Measurements from ENCODE around the gene HOXB5.

HOXB5 gene

GRCh38 chr17:48571826-48572417 is 21.7 kb downstream of the HOXB5 start:
- Histone ChIP-seq H3K79me2 (ENCODE audit: insufficient read depth, low read length) (no peaks in the 10 kb centered on the region), H2AFZ (ENCODE audit: low read length) (no peak overlapping the region), H3K9me2 (ENCODE audit: low read depth, low read length) (no peaks in the 10 kb centered on the region), H3K9ac (ENCODE audit: low read length) (no peak overlapping the region), H3K4me3 (ENCODE audit: low read depth, low read length, poor library complexity, severe bottlenecking) (no peak overlapping the region), H3K4me2 (ENCODE audit: low read length) (no peak overlapping the region), H3K27ac (ENCODE audit: low read depth, low read length, poor library complexity, severe bottlenecking) (no peak overlapping the region), H3K4me1 (ENCODE audit: insufficient read depth, low read length, severe bottlenecking) (no peaks in the 10 kb centered on the region), H3K9me3 (ENCODE audit: low read length) (no peaks in the 10 kb centered on the region), H3K27me3 (ENCODE audit: insufficient read depth, low read length) (no peaks in the 10 kb centered on the region; the same call in 1 of the 2 replicates), H4K20me1 (ENCODE audit: insufficient read depth, low read length) (no peaks in the 10 kb centered on the region), H3F3A (ENCODE audit: insufficient read depth, low read length) (no peaks in the 10 kb centered on the region), H3K36me3 (ENCODE audit: insufficient read depth, low read length) (no peaks in the 10 kb centered on the region)
- TF ChIP-seq CTCF (IDR thresholded peaks at IDR 0.05; ENCODE audit: low read length) (no peak), EZH2 (IDR thresholded peaks at IDR 0.05; ENCODE audit: borderline replicate concordance, low read length) (no peak)

GRCh38 chr17:48571024-48571818 is 22.4 kb downstream of the HOXB5 start:
- Histone ChIP-seq H3K4me2 (ENCODE audit: low read length) (no peak overlapping the region), H3F3A (ENCODE audit: insufficient read depth, low read length) (no peaks in the 10 kb centered on the region), H3K4me3 (ENCODE audit: low read depth, low read length, poor library complexity, severe bottlenecking) (no peak overlapping the region), H3K9me3 (ENCODE audit: low read length) (no peaks in the 10 kb centered on the region), H4K20me1 (ENCODE audit: insufficient read depth, low read length) (no peaks in the 10 kb centered on the region), H3K79me2 (ENCODE audit: insufficient read depth, low read length) (no peaks in the 10 kb centered on the region), H3K4me1 (ENCODE audit: insufficient read depth, low read length, severe bottlenecking) (no peaks in the 10 kb centered on the region), H3K9me2 (ENCODE audit: low read depth, low read length) (no peaks in the 10 kb centered on the region), H3K36me3 (ENCODE audit: insufficient read depth, low read length) (no peaks in the 10 kb centered on the region), H3K27me3 (ENCODE audit: insufficient read depth, low read length) (no peaks in the 10 kb centered on the region; the same call in 1 of the 2 replicates), H3K27ac (ENCODE audit: low read depth, low read length, poor library complexity, severe bottlenecking) (no peak overlapping the region), H3K9ac (ENCODE audit: low read length) (no peak overlapping the region), H2AFZ (ENCODE audit: low read length) (no peak overlapping the region)
- no peak for TF ChIP-seq CTCF (IDR thresholded peaks at IDR 0.05; ENCODE audit: low read length)
- TF ChIP-seq EZH2 (IDR thresholded peaks at IDR 0.05; ENCODE audit: borderline replicate concordance, low read length) = no peak

GRCh38 chr17:48570325-48571023 is 23.1 kb downstream of the HOXB5 start:
- Histone ChIP-seq H3K27ac (ENCODE audit: low read depth, low read length, poor library complexity, severe bottlenecking) (no peak overlapping the region), H3K4me2 (ENCODE audit: low read length) (no peak overlapping the region), H3K4me3 (ENCODE audit: low read depth, low read length, poor library complexity, severe bottlenecking) (no peak overlapping the region), H2AFZ (ENCODE audit: low read length) (no peak overlapping the region), H3K27me3 (ENCODE audit: insufficient read depth, low read length) (no peaks in the 10 kb centered on the region; the same call in 1 of the 2 replicates), H3K36me3 (ENCODE audit: insufficient read depth, low read length) (no peaks in the 10 kb centered on the region), H3K79me2 (ENCODE audit: insufficient read depth, low read length) (no peaks in the 10 kb centered on the region), H4K20me1 (ENCODE audit: insufficient read depth, low read length) (no peaks in the 10 kb centered on the region), H3F3A (ENCODE audit: insufficient read depth, low read length) (no peaks in the 10 kb centered on the region), H3K9me3 (ENCODE audit: low read length) (no peaks in the 10 kb centered on the region), H3K4me1 (ENCODE audit: insufficient read depth, low read length, severe bottlenecking) (no peaks in the 10 kb centered on the region), H3K9ac (ENCODE audit: low read length) (no peak overlapping the region), H3K9me2 (ENCODE audit: low read depth, low read length) (no peaks in the 10 kb centered on the region)
- TF ChIP-seq EZH2 (IDR thresholded peaks at IDR 0.05; ENCODE audit: borderline replicate concordance, low read length) = no peak
- no peak for TF ChIP-seq CTCF (IDR thresholded peaks at IDR 0.05; ENCODE audit: low read length)
